Measurements from ENCODE around the gene CYTH3.

CYTH3 gene

DNA sequence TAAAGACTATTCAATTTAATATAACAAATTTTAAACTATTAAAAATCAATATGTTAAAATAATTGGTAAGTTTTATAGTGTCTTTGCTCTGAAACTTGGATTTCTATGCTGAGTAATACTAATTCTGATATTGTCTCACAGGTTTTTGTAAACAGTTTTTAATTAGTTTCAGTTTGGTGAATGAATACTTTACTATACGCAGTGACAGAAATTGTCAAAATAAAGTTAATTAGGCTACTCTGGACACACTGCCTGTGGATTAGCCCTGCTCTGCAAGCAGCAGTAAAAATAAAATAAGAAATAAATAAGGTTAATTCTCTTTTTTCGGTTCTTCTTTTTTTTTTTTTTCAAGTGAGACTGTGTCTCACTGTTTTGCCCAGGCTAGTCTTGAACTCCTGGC, 135.9 kb downstream of the CYTH3 start:
- Histone ChIP-seq H2AK5ac (ENCODE audit: low read depth, low read length) (no peak overlapping the region), H3K27me3 (ENCODE audit: control insufficient read depth in 3 of 3, insufficient read depth in 3 of 3, low read depth in 1 of 3, low read length in 3 of 3) (no peaks in the 10 kb centered on the region), H3K9ac (ENCODE audit: low read depth, low read length, poor library complexity) (no peak overlapping the region), H3K27ac (replicated peaks; ENCODE audit: low read length) (no peak overlapping the region), H2BK120ac (ENCODE audit: low read depth, low read length) (no peak overlapping the region), H3K79me1 (ENCODE audit: low read depth, low read length) (no peaks in the 10 kb centered on the region), H2BK5ac (ENCODE audit: low read length) (no peak overlapping the region), H3K4ac (ENCODE audit: low read length) (no peak overlapping the region), H2AFZ (ENCODE audit: low read length) (no peak overlapping the region), H3K18ac (ENCODE audit: low read length) (no peak overlapping the region), H3K4me2 (ENCODE audit: insufficient read depth, low read length, poor library complexity, severe bottlenecking) (no peak overlapping the region), H3K9me3 (replicated peaks in 1 of 2; ENCODE audit: control insufficient read depth in 2 of 2, insufficient read depth in 1 of 2, low read depth in 1 of 2, low read length in 2 of 2) (peaks cover 0 to 18% of the 10 kb centered on the region in 2 donors), H4K91ac (ENCODE audit: low read depth, low read length, poor library complexity) (no peak overlapping the region), H2BK12ac (ENCODE audit: low read length) (no peak overlapping the region), H3K4me3 (ENCODE audit: low read length in 2 of 2) (no peak overlapping the region), H3K23ac (ENCODE audit: low read depth, low read length, poor library complexity) (no peak overlapping the region), H3K4me1 (ENCODE audit: control insufficient read depth in 2 of 2, insufficient read depth in 1 of 2, low read depth in 1 of 2, low read length in 2 of 2) (no peaks in the 10 kb centered on the region), H3K14ac (ENCODE audit: low read length) (no peak overlapping the region), H3K36me3 (replicated peaks in 1 of 2; ENCODE audit: control insufficient read depth in 2 of 2, insufficient read depth in 2 of 2, low read length in 2 of 2) (peaks cover 18 to 96% of the 10 kb centered on the region in 2 donors), H4K8ac (ENCODE audit: low read depth, low read length) (no peak overlapping the region), H2BK15ac (ENCODE audit: low read length) (no peak overlapping the region)
- WGBS, 2 donors (ENCODE audit: extremely low coverage in 2 of 2, insufficient read length in 2 of 2, insufficient replicate concordance in 1 of 2), result no CpG with 5 or more reads among the region's 2 CpGs
- no peak for DNase-seq (ENCODE audit: low spot score)

DNA sequence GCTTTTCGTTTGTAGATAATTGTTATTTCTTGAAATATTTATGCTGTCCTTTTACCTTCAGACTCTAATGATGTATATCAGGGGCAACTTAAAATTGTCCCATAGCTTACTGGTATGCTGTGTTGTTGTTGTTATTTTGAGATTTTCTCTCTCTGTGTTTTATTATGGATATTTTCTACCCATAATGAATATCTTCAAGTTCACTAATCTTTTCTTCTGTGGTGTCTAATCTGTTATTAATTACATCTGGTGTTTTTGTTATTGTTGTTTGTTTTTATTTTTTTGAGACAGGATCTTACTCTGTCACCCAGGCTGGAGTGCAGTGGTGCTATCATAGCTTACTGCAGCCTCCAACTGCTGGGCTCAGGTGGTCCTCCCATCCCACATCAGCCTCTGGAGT, 139.2 kb downstream of the CYTH3 start:
- H3K14ac ChIP-seq (ENCODE audit: low read length), result no peak overlapping the region
- H3K36me3 ChIP-seq (replicated peaks in 1 of 2; ENCODE audit: control insufficient read depth in 2 of 2, insufficient read depth in 2 of 2, low read length in 2 of 2), result peaks cover 14 to 91% of the 10 kb centered on the region in 2 donors
- peaks cover 3% of the 10 kb centered on the region for H3K79me1 ChIP-seq (ENCODE audit: low read depth, low read length)
- DNase-seq (ENCODE audit: low spot score), result no peak
- no CpG with 5 or more reads among the region's 1 CpG for WGBS, 2 donors (ENCODE audit: extremely low coverage in 2 of 2, insufficient read length in 2 of 2, insufficient replicate concordance in 1 of 2)
- no peak overlapping the region for H2BK12ac ChIP-seq (ENCODE audit: low read length)
- H2AFZ ChIP-seq (ENCODE audit: low read length), result no peak overlapping the region
- H3K4me2 ChIP-seq (ENCODE audit: insufficient read depth, low read length, poor library complexity, severe bottlenecking), result no peak overlapping the region
- H3K18ac ChIP-seq (ENCODE audit: low read length), result no peak overlapping the region
- peaks cover 0 to 21% of the 10 kb centered on the region in 2 donors for H3K9me3 ChIP-seq (replicated peaks in 1 of 2; ENCODE audit: control insufficient read depth in 2 of 2, insufficient read depth in 1 of 2, low read depth in 1 of 2, low read length in 2 of 2)
- H3K9ac ChIP-seq (ENCODE audit: low read depth, low read length, poor library complexity), result no peak overlapping the region
- H3K27ac ChIP-seq (replicated peaks; ENCODE audit: low read length), result no peak overlapping the region
- H3K23ac ChIP-seq (ENCODE audit: low read depth, low read length, poor library complexity), result no peak overlapping the region
- no peak overlapping the region for H2BK120ac ChIP-seq (ENCODE audit: low read depth, low read length)
- no peak overlapping the region for H2AK5ac ChIP-seq (ENCODE audit: low read depth, low read length)
- no peak overlapping the region for H4K91ac ChIP-seq (ENCODE audit: low read depth, low read length, poor library complexity)
- H3K4me1 ChIP-seq (ENCODE audit: control insufficient read depth in 2 of 2, insufficient read depth in 1 of 2, low read depth in 1 of 2, low read length in 2 of 2), result no peaks in the 10 kb centered on the region
- no peak overlapping the region for H2BK15ac ChIP-seq (ENCODE audit: low read length)
- H3K27me3 ChIP-seq (ENCODE audit: control insufficient read depth in 3 of 3, insufficient read depth in 3 of 3, low read depth in 1 of 3, low read length in 3 of 3), result no peaks in the 10 kb centered on the region
- H4K8ac ChIP-seq (ENCODE audit: low read depth, low read length), result no peak overlapping the region
- no peak overlapping the region for H2BK5ac ChIP-seq (ENCODE audit: low read length)
- no peak overlapping the region for H3K4ac ChIP-seq (ENCODE audit: low read length)
- H3K4me3 ChIP-seq (ENCODE audit: low read length in 2 of 2), result no peak overlapping the region

DNA sequence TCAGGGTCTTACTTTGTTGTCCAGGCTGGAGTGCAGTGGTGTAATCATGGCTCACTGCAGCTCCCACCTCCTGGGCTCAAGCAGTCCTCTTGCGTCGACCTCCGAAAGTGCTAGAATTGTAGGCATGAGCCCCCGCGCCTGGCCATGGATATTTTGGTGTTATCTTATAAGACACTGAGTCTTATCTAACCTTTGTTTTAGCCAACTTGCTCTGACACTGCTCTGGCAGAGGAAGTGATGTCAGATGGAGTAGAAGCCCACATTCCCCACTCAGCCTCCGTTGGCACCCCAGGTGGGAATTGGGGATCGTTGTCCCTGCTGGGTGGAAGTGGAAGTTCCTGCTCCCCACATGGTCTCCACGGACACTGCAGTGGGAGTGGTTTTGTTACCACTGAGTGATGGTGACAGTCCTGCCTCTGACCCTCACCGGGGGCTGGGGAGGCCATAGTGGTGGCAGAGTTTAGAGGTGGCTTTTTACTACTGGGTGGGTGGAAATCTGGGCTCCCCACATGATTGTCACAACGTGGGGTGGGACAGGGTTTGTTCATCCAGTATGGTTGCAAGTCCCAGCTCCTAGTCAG, 142.3 kb downstream of the CYTH3 start:
- Histone ChIP-seq H2AFZ (ENCODE audit: low read length) (no peak overlapping the region), H3K36me3 (replicated peaks in 1 of 2; ENCODE audit: control insufficient read depth in 2 of 2, insufficient read depth in 2 of 2, low read length in 2 of 2) (peaks cover 14 to 90% of the 10 kb centered on the region in 2 donors), H3K23ac (ENCODE audit: low read depth, low read length, poor library complexity) (no peak overlapping the region), H3K9me3 (replicated peaks in 1 of 2; ENCODE audit: control insufficient read depth in 2 of 2, insufficient read depth in 1 of 2, low read depth in 1 of 2, low read length in 2 of 2) (peaks cover 0 to 21% of the 10 kb centered on the region in 2 donors), H3K14ac (ENCODE audit: low read length) (no peak overlapping the region), H3K4me1 (ENCODE audit: control insufficient read depth in 2 of 2, insufficient read depth in 1 of 2, low read depth in 1 of 2, low read length in 2 of 2) (no peaks in the 10 kb centered on the region), H2BK120ac (ENCODE audit: low read depth, low read length) (no peak overlapping the region), H2BK12ac (ENCODE audit: low read length) (no peak overlapping the region), H3K27me3 (ENCODE audit: control insufficient read depth in 3 of 3, insufficient read depth in 3 of 3, low read depth in 1 of 3, low read length in 3 of 3) (no peaks in the 10 kb centered on the region), H3K4me2 (ENCODE audit: insufficient read depth, low read length, poor library complexity, severe bottlenecking) (no peak overlapping the region), H3K4ac (ENCODE audit: low read length) (no peak overlapping the region), H3K9ac (ENCODE audit: low read depth, low read length, poor library complexity) (no peak overlapping the region), H2BK5ac (ENCODE audit: low read length) (no peak overlapping the region), H4K91ac (ENCODE audit: low read depth, low read length, poor library complexity) (no peak overlapping the region), H3K27ac (replicated peaks; ENCODE audit: low read length) (no peak overlapping the region), H4K8ac (ENCODE audit: low read depth, low read length) (no peak overlapping the region), H3K18ac (ENCODE audit: low read length) (no peak overlapping the region), H3K4me3 (ENCODE audit: low read length in 2 of 2) (no peak overlapping the region), H2BK15ac (ENCODE audit: low read length) (no peak overlapping the region), H3K79me1 (ENCODE audit: low read depth, low read length) (peaks cover 5% of the 10 kb centered on the region), H2AK5ac (ENCODE audit: low read depth, low read length) (no peak overlapping the region)
- no CpG with 5 or more reads among the region's 10 CpGs for WGBS, 2 donors (ENCODE audit: extremely low coverage in 2 of 2, insufficient read length in 2 of 2, insufficient replicate concordance in 1 of 2)
- DNase-seq (ENCODE audit: low spot score), result no peak

- Histone ChIP-seq H4K91ac (ENCODE audit: low read depth, low read length, poor library complexity) (no peak overlapping the region), H3K36me3 (replicated peaks in 1 of 2; ENCODE audit: control insufficient read depth in 2 of 2, insufficient read depth in 2 of 2, low read length in 2 of 2) (peaks cover 12 to 88% of the 10 kb centered on the region in 2 donors), H2BK12ac (ENCODE audit: low read length) (no peak overlapping the region), H3K4ac (ENCODE audit: low read length) (no peak overlapping the region), H4K8ac (ENCODE audit: low read depth, low read length) (no peak overlapping the region), H2BK5ac (ENCODE audit: low read length) (no peak overlapping the region), H3K18ac (ENCODE audit: low read length) (no peak overlapping the region), H2BK120ac (ENCODE audit: low read depth, low read length) (no peak overlapping the region), H3K79me1 (ENCODE audit: low read depth, low read length) (peaks cover 5% of the 10 kb centered on the region), H3K23ac (ENCODE audit: low read depth, low read length, poor library complexity) (no peak overlapping the region), H3K4me3 (ENCODE audit: low read length in 2 of 2) (no peak overlapping the region), H3K9ac (ENCODE audit: low read depth, low read length, poor library complexity) (no peak overlapping the region), H2AK5ac (ENCODE audit: low read depth, low read length) (no peak overlapping the region), H3K4me2 (ENCODE audit: insufficient read depth, low read length, poor library complexity, severe bottlenecking) (no peak overlapping the region), H3K27ac (replicated peaks; ENCODE audit: low read length) (no peak overlapping the region), H3K27me3 (ENCODE audit: control insufficient read depth in 3 of 3, insufficient read depth in 3 of 3, low read depth in 1 of 3, low read length in 3 of 3) (no peaks in the 10 kb centered on the region), H2AFZ (ENCODE audit: low read length) (no peak overlapping the region), H2BK15ac (ENCODE audit: low read length) (no peak overlapping the region), H3K14ac (ENCODE audit: low read length) (no peak overlapping the region), H3K4me1 (ENCODE audit: control insufficient read depth in 2 of 2, insufficient read depth in 1 of 2, low read depth in 1 of 2, low read length in 2 of 2) (no peaks in the 10 kb centered on the region), H3K9me3 (replicated peaks in 1 of 2; ENCODE audit: control insufficient read depth in 2 of 2, insufficient read depth in 1 of 2, low read depth in 1 of 2, low read length in 2 of 2) (peaks cover 0 to 24% of the 10 kb centered on the region in 2 donors)
- DNase-seq (ENCODE audit: low spot score), result no peak
- WGBS, 2 donors (ENCODE audit: extremely low coverage in 2 of 2, insufficient read length in 2 of 2, insufficient replicate concordance in 1 of 2), result no CpG with 5 or more reads among the region's 3 CpGs
Measured at GRCh38 chr7:6128205-6128604, 144.2 kb downstream of the CYTH3 start.
